ENCODE measurements around the gene PLCH1.

Gene PLCH1

GRCh38 chr3:155604126-155604525 is 140.7 kb downstream of the PLCH1 start:
- TF ChIP-seq EZH2 (IDR thresholded peaks at IDR 0.05; ENCODE audit: borderline replicate concordance, low read length) (no peak), CTCF (IDR thresholded peaks at IDR 0.05; ENCODE audit: low read length) (no peak)
- Histone ChIP-seq H2AFZ (ENCODE audit: low read length) (no peak overlapping the region), H3K4me1 (ENCODE audit: insufficient read depth, low read length, severe bottlenecking) (peaks cover 38% of the 10 kb centered on the region), H3K4me3 (ENCODE audit: low read depth, low read length, poor library complexity, severe bottlenecking) (no peak overlapping the region), H3K79me2 (ENCODE audit: insufficient read depth, low read length) (no peaks in the 10 kb centered on the region), H3K9me3 (ENCODE audit: low read length) (no peaks in the 10 kb centered on the region; the same call in 1 of the 2 replicates), H4K20me1 (ENCODE audit: insufficient read depth, low read length) (no peaks in the 10 kb centered on the region), H3K9me2 (ENCODE audit: low read depth, low read length) (no peaks in the 10 kb centered on the region), H3K36me3 (ENCODE audit: insufficient read depth, low read length) (no peaks in the 10 kb centered on the region), H3K27ac (ENCODE audit: low read depth, low read length, poor library complexity, severe bottlenecking) (no peak overlapping the region), H3F3A (ENCODE audit: insufficient read depth, low read length) (no peaks in the 10 kb centered on the region), H3K4me2 (ENCODE audit: low read length) (no peak overlapping the region), H3K27me3 (ENCODE audit: insufficient read depth, low read length) (no peaks in the 10 kb centered on the region), H3K9ac (ENCODE audit: low read length) (no peak overlapping the region)

GRCh38 chr3:155603302-155603701 is 141.6 kb downstream of the PLCH1 start:
- Histone ChIP-seq H3K9ac (ENCODE audit: low read length) (no peak overlapping the region), H3K9me2 (ENCODE audit: low read depth, low read length) (no peaks in the 10 kb centered on the region), H3K79me2 (ENCODE audit: insufficient read depth, low read length) (no peaks in the 10 kb centered on the region), H3K27ac (ENCODE audit: low read depth, low read length, poor library complexity, severe bottlenecking) (peak overlapping the region; percentile 8), H3K36me3 (ENCODE audit: insufficient read depth, low read length) (no peaks in the 10 kb centered on the region), H4K20me1 (ENCODE audit: insufficient read depth, low read length) (no peaks in the 10 kb centered on the region), H3K9me3 (ENCODE audit: low read length) (no peaks in the 10 kb centered on the region), H2AFZ (ENCODE audit: low read length) (no peak overlapping the region), H3K4me3 (ENCODE audit: low read depth, low read length, poor library complexity, severe bottlenecking) (no peak overlapping the region), H3K4me2 (ENCODE audit: low read length) (no peak overlapping the region), H3K4me1 (ENCODE audit: insufficient read depth, low read length, severe bottlenecking) (peaks cover 38% of the 10 kb centered on the region), H3F3A (ENCODE audit: insufficient read depth, low read length) (no peaks in the 10 kb centered on the region), H3K27me3 (ENCODE audit: insufficient read depth, low read length) (no peaks in the 10 kb centered on the region)
- TF ChIP-seq CTCF (IDR thresholded peaks at IDR 0.05; ENCODE audit: low read length): no peak
- no peak for TF ChIP-seq EZH2 (IDR thresholded peaks at IDR 0.05; ENCODE audit: borderline replicate concordance, low read length)

- Histone ChIP-seq H3K9me3 (ENCODE audit: low read length) (no peaks in the 10 kb centered on the region), H4K20me1 (ENCODE audit: insufficient read depth, low read length) (no peaks in the 10 kb centered on the region), H3K27ac (ENCODE audit: low read depth, low read length, poor library complexity, severe bottlenecking) (no peak overlapping the region), H3F3A (ENCODE audit: insufficient read depth, low read length) (no peaks in the 10 kb centered on the region), H3K9ac (ENCODE audit: low read length) (no peak overlapping the region), H3K4me3 (ENCODE audit: low read depth, low read length, poor library complexity, severe bottlenecking) (no peak overlapping the region), H3K4me1 (ENCODE audit: insufficient read depth, low read length, severe bottlenecking) (peaks cover 38% of the 10 kb centered on the region), H2AFZ (ENCODE audit: low read length) (no peak overlapping the region), H3K79me2 (ENCODE audit: insufficient read depth, low read length) (no peaks in the 10 kb centered on the region), H3K4me2 (ENCODE audit: low read length) (no peak overlapping the region), H3K9me2 (ENCODE audit: low read depth, low read length) (no peaks in the 10 kb centered on the region), H3K27me3 (ENCODE audit: insufficient read depth, low read length) (no peaks in the 10 kb centered on the region), H3K36me3 (ENCODE audit: insufficient read depth, low read length) (no peaks in the 10 kb centered on the region)
- TF ChIP-seq EZH2 (IDR thresholded peaks at IDR 0.05; ENCODE audit: borderline replicate concordance, low read length) (no peak), CTCF (IDR thresholded peaks at IDR 0.05; ENCODE audit: low read length) (no peak)
These were observed 142.6 kb downstream of the PLCH1 start for GRCh38 chr3:155602307-155602706.
